ENCODE data around the gene URB2. TPM values are rescaled to one million over a fixed set of nuclear protein-coding genes. Genes with fewer than 3 reads are reported as not detected.
"Not testable (repeated sequence)": the region's sequence is repeated elsewhere in the genome, so short reads cannot be mapped to it uniquely, and the experiment has no call there.

URB2 gene
- 18.7 and 20.7 TPM in 2 replicates for total RNA-seq (2014; rRNA removed; shearing (Covaris generic))

DNA sequence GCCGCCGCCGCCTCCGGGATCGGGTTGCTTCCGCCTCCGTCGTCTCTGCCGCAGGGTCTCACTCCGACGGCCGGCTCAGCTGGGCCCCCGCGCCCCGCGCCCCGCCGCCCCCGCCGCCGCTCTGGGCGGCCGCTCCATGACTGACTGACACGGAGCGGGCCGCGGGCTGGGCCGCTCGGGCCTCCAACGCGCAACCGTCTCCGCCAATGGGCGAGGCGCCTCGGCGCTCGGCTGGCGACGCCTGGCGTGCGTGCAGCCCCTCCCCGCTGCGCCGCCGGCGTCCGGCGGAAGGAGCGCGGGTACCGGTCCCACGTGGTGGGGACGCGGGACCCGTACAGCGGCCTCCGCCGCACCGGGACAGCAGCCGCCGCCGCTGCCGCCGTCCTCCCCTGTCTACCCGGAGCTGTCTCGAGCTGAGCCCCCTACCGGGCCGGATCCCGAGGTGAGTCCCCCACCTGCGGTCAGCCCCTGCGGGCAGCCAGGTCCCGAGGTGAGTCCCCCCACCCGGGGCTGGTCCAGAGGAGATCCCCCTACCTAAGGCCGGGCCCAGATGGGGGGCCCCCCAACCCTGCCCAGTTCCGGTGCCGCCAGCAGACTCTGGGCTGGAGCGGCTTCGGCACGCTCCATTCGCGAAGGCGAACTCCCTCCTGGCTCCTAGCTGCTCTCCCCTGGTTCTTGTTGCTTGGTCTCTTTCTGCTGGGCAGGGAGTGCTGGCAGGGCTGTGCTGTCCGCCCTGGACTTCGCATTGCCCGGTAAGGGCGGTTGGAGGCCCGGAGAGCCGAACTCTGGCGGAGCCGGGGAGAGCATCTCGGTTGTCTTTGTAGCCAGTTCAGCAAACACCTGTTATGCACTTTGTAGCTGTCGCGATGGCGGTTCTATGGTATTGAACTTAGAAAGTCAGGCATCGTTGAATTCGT lies at the start of gene URB2, which contains the start of gene TAF5L:
Gene URB2, plus strand, starts transcription at position 333 of the 917 bp plus-strand sequence. CDS start 1,387 bp downstream, outside the sequence.
Gene TAF5L, minus strand, starts transcription at position 208 of the 917 bp plus-strand sequence. CDS start 11,640 bp downstream, outside the sequence.
- peak; percentile 89 for DNase-seq (ENCODE audit: low spot score)

GRCh38 chr1:229578168-229579058 lies 47.6 kb upstream of the URB2 start:
- peak; percentile 35 for DNase-seq (ENCODE audit: low spot score)

DNA sequence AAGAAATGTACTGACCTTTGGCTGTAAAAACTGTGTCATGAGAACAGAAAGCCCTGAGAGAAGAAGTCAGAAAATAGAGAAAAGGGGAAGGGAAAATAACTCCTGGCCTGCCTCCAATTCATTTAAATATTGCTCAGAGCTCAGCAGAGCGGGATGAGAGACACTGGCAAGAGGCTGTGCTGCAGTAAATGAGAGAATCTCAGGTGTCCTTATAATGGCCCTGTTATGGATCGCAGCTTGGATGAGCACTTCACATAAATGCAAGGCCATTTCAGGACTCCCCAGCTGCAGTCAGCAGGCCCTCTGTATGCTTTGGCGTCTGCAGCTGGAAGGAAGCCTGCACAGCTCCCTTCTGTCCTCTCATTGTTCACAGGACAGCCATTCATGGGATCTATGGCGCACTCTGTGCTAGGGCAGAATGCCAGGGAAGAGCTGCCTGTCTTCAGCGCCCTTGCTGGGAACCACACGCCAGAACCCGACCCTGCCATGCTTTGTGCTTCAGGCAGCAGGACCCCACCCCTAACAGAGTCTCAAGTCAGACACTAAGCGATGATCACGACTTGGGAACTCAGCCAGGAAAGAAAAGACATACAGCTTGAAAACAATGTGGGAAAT lies 46.9 kb upstream of the URB2 start:
- DNase-seq (ENCODE audit: low spot score): no peak

DNA sequence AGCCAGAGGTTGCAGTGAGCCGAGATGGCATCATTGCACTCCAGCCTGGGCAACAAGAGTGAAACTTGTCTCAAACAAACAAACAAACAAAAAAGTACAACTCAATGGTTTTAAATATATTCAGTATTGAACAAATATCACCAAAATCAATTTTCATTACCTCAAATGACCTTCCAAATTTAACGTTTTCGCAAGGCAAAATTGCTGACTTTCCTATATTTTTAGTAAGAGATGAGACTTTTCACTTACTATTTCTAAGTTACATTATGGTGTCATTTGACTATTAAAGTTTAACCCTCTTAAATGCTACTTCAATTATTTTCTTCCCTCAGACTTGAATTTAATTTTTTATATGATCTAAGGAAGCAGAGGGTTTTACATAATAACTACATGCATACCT lies 44.6 kb upstream of the URB2 start:
- no peak for DNase-seq (ENCODE audit: low spot score)

DNA sequence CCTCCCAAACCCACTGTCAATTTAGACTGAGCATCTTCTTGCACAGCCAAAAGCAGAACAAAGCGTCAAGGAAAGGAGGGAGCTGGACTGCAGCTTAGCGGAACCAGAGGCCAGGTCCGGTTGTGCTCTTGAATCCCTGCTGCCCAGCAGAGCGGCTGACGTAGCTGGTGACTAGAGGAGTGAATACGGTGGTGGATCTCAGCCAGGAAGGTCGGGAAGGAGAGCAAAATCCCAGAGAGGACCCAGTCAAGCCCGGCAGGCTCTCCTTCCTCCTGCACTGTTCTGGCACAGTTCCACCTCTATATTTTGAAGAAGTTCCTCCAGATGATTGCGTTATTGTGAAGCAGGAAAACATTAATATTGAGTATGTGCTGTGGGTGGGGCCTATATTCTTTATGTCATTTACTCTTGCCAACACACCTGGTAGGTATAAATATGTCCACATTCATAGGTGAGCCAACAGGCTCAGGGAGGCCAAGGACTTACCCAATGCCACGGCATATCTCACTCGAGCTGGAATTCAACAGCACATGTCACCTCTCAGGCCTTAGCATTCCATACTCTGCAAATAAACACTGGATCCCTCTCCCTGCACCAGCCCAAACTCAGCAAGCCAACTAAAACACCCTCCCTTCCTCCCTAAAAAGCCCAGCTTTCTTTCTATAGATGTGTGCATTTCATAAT lies 43.9 kb upstream of the URB2 start:
- no peak for DNase-seq (ENCODE audit: low spot score)

DNA sequence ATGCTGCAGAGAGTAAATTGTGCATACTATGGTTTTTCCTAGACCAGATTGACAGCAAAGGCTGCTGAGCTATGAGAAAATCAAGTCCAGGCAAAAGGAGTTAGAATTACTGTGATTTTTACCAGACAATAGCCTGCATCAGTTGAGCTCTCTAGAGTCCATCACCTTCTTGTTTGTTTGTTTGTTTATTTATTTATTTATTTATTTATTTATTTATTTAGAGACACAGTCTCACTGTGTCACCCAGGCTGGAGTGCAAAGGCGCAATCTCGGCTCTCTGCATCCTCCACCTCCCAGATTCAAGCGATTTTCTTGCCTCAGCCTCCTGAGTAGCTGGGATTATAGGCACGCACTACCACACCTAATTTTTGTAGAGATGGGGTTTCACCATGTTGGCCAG lies 43.3 kb upstream of the URB2 start:
- DNase-seq (ENCODE audit: low spot score): no peak

GRCh38 chr1:229585338-229585737 lies 40.7 kb upstream of the URB2 start:
- DNase-seq (ENCODE audit: low spot score): no peak

- no peak for DNase-seq (ENCODE audit: low spot score)
These were observed 35.9 kb upstream of the URB2 start for GRCh38 chr1:229590119-229590518.

DNA sequence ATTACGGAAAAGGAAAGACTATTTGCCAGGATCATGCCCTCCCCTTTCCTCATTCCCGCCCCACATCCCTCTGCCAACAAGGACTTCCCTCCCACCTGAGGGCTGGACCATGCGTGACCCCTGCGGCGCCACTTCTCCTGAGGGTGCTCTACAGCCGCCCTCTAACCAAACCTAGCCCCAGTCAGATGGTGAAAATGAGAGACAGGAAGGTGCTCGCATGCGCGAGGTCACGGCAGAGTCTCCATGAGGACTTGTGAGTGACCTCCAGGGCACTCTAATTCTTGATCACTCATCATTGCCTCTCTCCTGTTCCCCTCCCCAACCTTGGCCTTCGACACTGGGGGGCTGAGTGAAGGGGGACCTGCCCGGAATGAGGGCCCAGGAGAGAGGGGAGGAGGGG lies 32.2 kb upstream of the URB2 start:
- DNase-seq (ENCODE audit: low spot score): no peak

- DNase-seq (ENCODE audit: low spot score): no peak
These were observed 31.6 kb upstream of the URB2 start for GRCh38 chr1:229594227-229595008.

GRCh38 chr1:229595876-229596275 lies 30.2 kb upstream of the URB2 start:
- DNase-seq (ENCODE audit: low spot score): not testable (repeated sequence)

GRCh38 chr1:229596925-229597699 lies 28.9 kb upstream of the URB2 start:
- DNase-seq (ENCODE audit: low spot score): no peak

GRCh38 chr1:229597877-229598276 lies 28.2 kb upstream of the URB2 start:
- no peak for DNase-seq (ENCODE audit: low spot score)

DNA sequence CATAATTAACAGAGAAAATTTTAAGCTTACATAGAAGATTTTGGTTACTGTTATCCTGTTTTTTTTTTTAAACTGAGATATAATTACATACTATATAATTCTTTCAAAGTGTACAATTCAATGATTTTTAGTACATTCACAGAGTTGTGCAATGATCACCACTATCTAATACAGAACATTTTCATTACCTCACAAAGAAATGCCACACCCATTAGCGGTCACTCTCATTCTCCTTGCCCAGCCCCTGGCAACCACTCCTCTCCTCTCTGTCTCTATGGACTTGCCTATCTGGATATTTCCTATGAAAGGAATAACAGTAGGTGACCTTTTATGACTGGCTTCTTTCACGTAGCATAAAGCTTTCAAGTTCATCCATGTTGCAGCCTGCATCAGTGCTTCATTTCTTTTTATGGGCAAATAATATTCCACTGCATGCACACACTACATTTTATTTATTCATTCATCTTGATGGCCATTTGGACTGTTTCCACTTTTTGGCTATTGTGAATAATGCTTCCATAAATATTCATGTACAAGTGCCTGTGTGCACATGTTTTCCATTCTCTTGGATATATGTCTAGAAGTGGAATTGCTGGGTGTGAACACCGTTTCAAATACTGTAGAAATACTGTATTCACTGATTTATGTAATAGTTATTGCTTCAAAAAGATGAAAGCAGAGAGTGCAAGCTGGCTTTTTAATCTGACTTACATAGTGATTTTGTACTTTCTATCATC lies 26.7 kb upstream of the URB2 start:
- no peak for DNase-seq (ENCODE audit: low spot score)

DNA sequence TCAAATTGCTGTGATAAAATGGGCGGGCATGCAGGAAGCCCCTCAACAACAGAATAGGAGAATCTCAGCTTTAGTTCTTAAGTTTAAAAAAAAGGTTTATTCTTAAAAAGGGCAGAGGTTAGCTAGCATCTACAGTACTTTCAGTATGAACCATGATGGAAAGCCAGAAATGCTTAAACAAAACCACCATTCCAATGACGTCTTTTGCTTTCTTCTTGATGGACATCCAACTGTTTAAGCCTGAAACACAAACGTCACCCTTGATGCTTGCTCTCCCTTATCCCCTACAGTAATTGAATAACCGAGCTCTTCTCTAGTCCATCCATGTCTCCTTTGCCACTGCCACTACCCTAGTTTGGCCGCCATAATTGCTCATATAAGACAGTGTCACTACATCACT lies 25.8 kb upstream of the URB2 start:
- DNase-seq (ENCODE audit: low spot score): no peak

- no peak for DNase-seq (ENCODE audit: low spot score)
These were observed 22.6 kb upstream of the URB2 start for GRCh38 chr1:229603371-229604005.

DNA sequence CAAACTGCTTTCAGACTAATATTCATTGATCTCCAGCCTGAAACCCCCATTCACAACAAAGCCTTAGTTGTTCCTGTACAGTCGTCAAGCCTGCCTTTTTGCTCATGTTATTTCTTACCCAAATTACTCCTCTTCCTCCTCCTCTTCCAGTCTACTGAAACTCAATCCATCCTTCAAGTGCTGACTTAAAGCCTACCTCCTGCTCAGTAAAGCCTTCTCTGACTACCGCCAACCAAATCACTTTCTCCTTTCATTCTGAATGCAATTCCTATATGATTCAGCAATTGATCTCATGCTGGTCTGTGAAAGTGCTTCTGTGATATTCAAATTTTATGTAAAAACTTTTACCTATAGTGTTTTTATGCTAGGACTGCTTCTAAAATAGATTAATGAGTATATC lies 18.7 kb upstream of the URB2 start:
- DNase-seq (ENCODE audit: low spot score): no peak

DNA sequence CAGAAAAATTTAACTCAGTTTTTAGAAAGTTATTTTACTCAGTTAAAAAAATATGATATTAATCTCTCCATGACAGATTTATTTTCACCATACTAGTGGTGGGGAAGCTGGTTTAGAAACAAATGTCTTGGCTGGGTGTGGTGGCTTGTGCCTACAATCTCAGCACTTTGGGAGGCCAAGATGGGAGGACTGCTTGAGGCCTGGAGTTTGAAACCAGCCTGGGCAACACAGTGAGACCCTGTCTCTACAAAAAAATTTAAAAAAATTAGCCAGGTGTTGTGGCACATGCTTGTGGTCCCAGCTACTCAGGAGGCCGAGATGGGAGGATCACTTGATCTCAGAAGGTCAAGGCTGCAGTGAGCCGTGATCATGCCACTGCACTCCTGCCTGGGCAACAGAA lies 17.5 kb upstream of the URB2 start:
- DNase-seq (ENCODE audit: low spot score): no peak
